ENCODE data around the gene RSPH1. TPM values are rescaled to one million over a fixed set of nuclear protein-coding genes. Genes with fewer than 3 reads are reported as not detected.
A peak's percentile ranks its signal among the peaks of the same experiment; 100 is the strongest.

Gene RSPH1
- polyA plus RNA-seq, 1 experiment, result not detected

DNA sequence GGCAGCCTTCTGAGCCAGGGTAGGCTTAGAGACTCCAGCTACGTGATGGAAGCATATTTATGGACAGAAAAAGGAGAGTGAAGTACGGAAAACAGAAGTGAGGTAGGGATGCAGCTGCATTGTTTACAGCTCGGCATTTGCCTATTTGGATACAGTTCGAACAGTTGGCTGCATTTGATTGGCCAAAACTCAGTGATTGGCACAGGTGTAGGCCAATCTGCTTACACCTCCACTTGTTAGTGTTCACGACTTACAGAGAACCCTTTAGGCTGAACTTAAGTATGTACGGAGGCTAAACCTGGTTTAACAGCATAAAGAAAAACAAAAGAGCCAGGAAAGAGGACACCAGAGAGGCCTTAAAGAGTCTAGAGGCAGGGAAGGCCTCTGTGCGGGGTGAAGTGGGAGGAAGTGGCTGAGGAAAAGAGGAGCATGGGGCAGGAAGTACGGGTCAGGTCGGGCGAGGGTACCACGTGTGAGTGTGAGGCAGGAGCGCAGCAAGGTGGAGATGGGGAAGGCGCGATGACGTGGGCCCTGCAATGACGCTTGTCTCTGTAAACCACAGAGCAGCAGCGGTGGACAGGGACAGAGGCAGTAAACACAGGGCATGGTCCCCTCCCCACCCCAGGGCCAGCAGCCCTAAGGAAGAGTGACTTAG lies 32.0 kb downstream of the RSPH1 start:
- peak; percentile 13 for DNase-seq (ENCODE audit: low read depth, low spot score)
- ChIA-PET CTCF (no interaction called here), POLR2A (no interaction called here)
- H3K27me3 ChIP-seq (ENCODE audit: control insufficient read depth, insufficient read depth, low read length), result no peaks in the 10 kb centered on the region
- H3K4me3 ChIP-seq (ENCODE audit: low read depth, low read length), result no peak overlapping the region
- TF ChIP-seq, protein P1, sequence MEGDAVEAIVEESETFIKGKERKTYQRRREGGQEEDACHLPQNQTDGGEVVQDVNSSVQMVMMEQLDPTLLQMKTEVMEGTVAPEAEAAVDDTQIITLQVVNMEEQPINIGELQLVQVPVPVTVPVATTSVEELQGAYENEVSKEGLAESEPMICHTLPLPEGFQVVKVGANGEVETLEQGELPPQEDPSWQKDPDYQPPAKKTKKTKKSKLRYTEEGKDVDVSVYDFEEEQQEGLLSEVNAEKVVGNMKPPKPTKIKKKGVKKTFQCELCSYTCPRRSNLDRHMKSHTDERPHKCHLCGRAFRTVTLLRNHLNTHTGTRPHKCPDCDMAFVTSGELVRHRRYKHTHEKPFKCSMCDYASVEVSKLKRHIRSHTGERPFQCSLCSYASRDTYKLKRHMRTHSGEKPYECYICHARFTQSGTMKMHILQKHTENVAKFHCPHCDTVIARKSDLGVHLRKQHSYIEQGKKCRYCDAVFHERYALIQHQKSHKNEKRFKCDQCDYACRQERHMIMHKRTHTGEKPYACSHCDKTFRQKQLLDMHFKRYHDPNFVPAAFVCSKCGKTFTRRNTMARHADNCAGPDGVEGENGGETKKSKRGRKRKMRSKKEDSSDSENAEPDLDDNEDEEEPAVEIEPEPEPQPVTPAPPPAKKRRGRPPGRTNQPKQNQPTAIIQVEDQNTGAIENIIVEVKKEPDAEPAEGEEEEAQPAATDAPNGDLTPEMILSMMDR (IDR thresholded peaks at IDR 0.05; ENCODE audit: low read depth, low read length), result no peak
- H3K27ac ChIP-seq (ENCODE audit: low read depth, low read length), result no peak overlapping the region
- H3K9me3 ChIP-seq (ENCODE audit: control insufficient read depth, insufficient read depth, low read length), result no peaks in the 10 kb centered on the region

DNA sequence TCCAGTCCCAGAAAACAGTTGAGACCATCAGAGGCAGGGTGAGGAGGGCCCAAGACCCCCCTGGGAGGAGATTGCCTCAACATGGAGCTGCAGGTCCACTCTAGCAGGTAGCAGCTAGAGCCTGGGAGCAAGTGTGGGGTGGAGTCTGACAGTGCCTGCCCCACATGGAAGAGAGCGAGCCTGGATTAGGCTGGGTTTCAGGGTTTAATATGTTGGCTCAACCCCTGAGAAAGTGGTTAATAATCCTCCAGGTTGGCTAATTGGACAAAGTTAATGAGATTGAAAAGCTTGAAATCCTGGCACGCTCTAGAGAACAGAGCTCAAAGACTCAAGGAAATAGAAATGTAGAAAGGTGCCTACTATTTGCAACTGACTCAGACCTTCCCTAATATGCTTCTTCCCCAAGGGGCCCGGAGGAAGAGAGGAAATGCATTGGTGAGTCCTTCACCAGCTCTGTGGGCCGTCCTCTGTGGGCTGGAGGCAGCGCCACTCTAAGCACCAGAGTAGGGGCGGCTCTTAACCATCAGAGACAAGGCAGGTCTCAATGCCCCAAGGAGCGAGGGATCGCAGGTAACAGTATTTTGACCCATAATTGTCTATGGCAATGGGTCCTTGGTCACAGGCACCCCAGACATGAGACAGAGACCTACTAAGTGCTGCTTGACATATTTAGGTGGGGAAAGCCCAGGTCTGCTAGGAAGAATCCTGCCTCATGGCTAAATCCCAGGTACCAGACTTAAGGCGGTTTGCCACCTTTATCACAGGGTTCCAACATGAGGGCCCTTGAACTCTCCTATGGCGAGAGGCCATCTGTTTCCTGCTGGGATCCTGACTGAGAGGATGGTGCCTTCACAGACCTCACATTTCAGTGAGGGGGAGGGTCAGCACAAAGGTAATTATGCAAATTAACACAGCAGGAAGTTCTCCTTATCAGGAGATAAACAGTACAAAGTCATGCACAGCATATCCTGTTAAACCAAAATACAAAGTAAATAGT lies 33.8 kb downstream of the RSPH1 start:
- H3K9me3 ChIP-seq (ENCODE audit: control insufficient read depth, insufficient read depth, low read length), result no peaks in the 10 kb centered on the region
- CTCF ChIA-PET, result no interaction called here

DNA sequence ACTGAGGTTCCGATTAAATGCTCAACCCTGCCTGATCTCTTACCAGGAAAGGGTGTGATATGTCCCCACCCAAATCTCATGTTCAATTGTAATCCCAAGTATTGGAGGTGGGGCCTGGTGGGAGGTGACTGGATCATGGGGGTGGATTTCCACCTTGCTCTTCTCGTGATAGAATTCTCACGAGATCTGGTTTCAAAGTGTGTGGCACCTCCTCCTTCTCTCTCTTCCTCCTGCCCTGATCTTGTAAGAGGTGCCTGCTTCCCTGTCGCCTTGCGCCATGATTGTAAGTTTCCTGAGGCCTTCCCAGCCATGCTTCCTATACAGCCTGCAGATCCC lies 34.9 kb downstream of the RSPH1 start:
- Histone ChIP-seq H3K27me3 (ENCODE audit: control insufficient read depth, insufficient read depth, low read length) (no peaks in the 10 kb centered on the region), H3K4me3 (ENCODE audit: low read depth, low read length) (no peak overlapping the region), H3K9me3 (ENCODE audit: control insufficient read depth, insufficient read depth, low read length) (no peaks in the 10 kb centered on the region), H3K27ac (ENCODE audit: low read depth, low read length) (no peak overlapping the region)
- TF ChIP-seq, protein P1 (IDR thresholded peaks at IDR 0.05; ENCODE audit: low read depth, low read length), result no peak
- POLR2A ChIA-PET, result no interaction called here
- CTCF ChIA-PET, result no interaction called here
- DNase-seq (ENCODE audit: low read depth, low spot score), result no peak

More for the DNA sequence above, 33.8 kb downstream of the RSPH1 start:
- TF ChIP-seq, protein P1 (IDR thresholded peaks at IDR 0.05; ENCODE audit: low read depth, low read length), result no peak
- Histone ChIP-seq H3K27me3 (ENCODE audit: control insufficient read depth, insufficient read depth, low read length) (no peaks in the 10 kb centered on the region), H3K4me3 (ENCODE audit: low read depth, low read length) (no peak overlapping the region), H3K27ac (ENCODE audit: low read depth, low read length) (no peak overlapping the region)
- POLR2A ChIA-PET, result no interaction called here
- DNase-seq (ENCODE audit: low read depth, low spot score), result no peak

DNA sequence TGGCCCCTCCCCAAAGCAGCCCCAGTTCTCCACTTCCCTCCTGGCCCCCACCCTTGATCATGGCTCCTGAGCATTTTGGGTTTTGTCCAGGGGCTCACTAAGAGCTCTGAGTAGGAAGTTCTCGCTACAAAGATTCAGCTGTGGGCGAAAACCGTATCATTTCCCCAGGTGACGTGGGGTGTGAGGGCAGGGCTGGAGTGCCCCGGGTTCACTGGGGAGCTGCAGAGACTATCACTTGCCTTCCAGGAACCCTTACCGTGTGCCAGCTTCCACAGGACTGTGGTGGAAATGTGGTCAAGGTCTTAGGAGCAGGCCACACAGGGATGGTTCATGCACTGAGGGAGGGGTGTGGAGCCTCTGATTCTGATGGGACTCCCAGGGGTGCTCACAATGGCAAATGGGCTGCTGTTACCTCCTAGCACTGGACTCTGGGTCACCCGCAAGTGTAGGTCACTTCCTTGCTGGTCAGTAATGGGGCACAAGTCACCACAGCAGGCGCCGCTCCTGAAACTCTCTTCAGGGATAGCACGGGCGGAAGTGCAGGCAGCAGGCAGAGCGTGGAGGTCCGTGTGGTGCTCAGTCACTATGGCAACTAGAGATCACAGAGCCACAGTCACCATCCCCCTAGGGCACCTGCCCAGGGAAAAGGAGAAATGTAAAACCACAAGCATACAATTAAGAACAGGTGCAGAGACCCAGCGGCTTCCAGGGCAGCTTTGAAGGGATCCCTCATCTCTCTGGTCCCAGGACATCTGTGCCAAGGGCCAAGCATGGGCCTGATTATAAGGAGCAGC lies 35.4 kb downstream of the RSPH1 start:
- Histone ChIP-seq H3K27ac (ENCODE audit: low read depth, low read length) (no peak overlapping the region), H3K27me3 (ENCODE audit: control insufficient read depth, insufficient read depth, low read length) (no peaks in the 10 kb centered on the region), H3K9me3 (ENCODE audit: control insufficient read depth, insufficient read depth, low read length) (no peaks in the 10 kb centered on the region), H3K4me3 (ENCODE audit: low read depth, low read length) (no peak overlapping the region)
- TF ChIP-seq, protein P1 (IDR thresholded peaks at IDR 0.05; ENCODE audit: low read depth, low read length), result no peak
- CTCF ChIA-PET, result no interaction called here
- POLR2A ChIA-PET, result no interaction called here
- no peak for DNase-seq (ENCODE audit: low read depth, low spot score)
